ENCODE results near the gene GRM7. TPM values are rescaled to one million over a fixed set of nuclear protein-coding genes. Genes with fewer than 3 reads are reported as not detected.

The GRM7 gene
- total and polyA plus RNA-seq, 2 of the 4 experiments (the other 2 are of a cell fraction), result not detected

DNA sequence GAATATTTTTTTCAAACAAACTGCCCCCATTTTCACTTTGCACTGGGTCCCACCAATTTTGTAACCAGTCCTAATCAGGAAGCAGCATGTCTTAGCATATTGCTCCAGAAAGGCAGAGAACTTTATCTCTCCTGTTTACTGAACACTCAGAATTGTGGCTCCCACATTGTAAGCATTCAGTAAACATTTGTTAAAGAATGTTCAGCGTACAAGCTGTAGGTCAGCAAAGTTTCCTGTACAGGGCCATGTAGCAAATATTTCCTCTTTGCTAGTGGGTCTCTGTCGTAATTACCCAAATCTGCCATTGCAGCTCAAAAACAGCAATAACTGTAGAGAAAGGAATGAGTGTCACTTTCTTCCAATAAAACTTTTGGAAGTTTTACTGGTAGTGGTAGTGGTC is 393.3 kb downstream of the GRM7 start:
- H4K8ac ChIP-seq (ENCODE audit: low read depth in 2 of 2, low read length in 2 of 2), result no peak overlapping the region
- H2AK5ac ChIP-seq (ENCODE audit: low read depth, low read length), result no peak overlapping the region
- in situ Hi-C loops (cut with MboI; ENCODE audit: low sequenced_read_pairs) (no loop called here), intact Hi-C loops (cut with micrococcal nuclease) (no loop called here), dilution Hi-C loops (cut with HindIII; ENCODE audit: low sequenced_read_pairs, unreplicated experiment) (no loop called here)
- no peak overlapping the region for H3K23ac ChIP-seq (ENCODE audit: low read depth, low read length)
- H4K91ac ChIP-seq (ENCODE audit: insufficient read depth, low read depth, low read length), result no peak overlapping the region
- no peaks in the 10 kb centered on the region for H3K9me1 ChIP-seq (ENCODE audit: insufficient read depth, low read length)
- H3K4me3 ChIP-seq (ENCODE audit: insufficient read depth, low read depth, low read length), result no peak overlapping the region
- no peak overlapping the region for H3K14ac ChIP-seq (replicated peaks; ENCODE audit: low read depth, low read length)
- no CpG with 5 or more reads among the region's 2 CpGs for WGBS, 2 experiments (ENCODE audit: extremely low coverage in 2 of 2, insufficient read length in 1 of 2)
- no peak overlapping the region for H2BK20ac ChIP-seq (ENCODE audit: low read depth, low read length)
- DNase-seq (no peak), ATAC-seq (ENCODE audit: low read depth) (no peak)
- TF ChIP-seq MAFK (IDR thresholded peaks at IDR 0.05; ENCODE audit: low read depth, low read length), result no peak
- no peak overlapping the region for H2BK120ac ChIP-seq (ENCODE audit: low read depth, low read length)
- H3K36me3 ChIP-seq (ENCODE audit: control insufficient read depth, insufficient read depth, low read length), result no peaks in the 10 kb centered on the region
- H3K27ac ChIP-seq (ENCODE audit: insufficient read depth, low read length), result no peak overlapping the region
- no peak overlapping the region for H3K4me2 ChIP-seq (ENCODE audit: low read depth, low read length)
- H3K9ac ChIP-seq (ENCODE audit: low read depth, low read length), result no peak overlapping the region
- no peak overlapping the region for H3K56ac ChIP-seq (ENCODE audit: extremely low read depth, insufficient read depth, low read length)
- ChIA-PET CTCF (no interaction called here), POLR2A (ENCODE audit: unreplicated experiment) (no interaction called here)
- no peaks in the 10 kb centered on the region for H3K79me1 ChIP-seq (ENCODE audit: low read depth in 1 of 2, low read length in 2 of 2)
- H3K4ac ChIP-seq (ENCODE audit: low read depth, low read length), result no peak overlapping the region
- H2BK5ac ChIP-seq (ENCODE audit: low read depth, low read length, poor library complexity, severe bottlenecking), result no peak overlapping the region
- peaks cover 2% of the 10 kb centered on the region for H3K9me3 ChIP-seq (ENCODE audit: control insufficient read depth, insufficient read depth, low read length)
- no peak overlapping the region for H2BK15ac ChIP-seq (ENCODE audit: low read depth, low read length)
- no peak overlapping the region for H2AFZ ChIP-seq (replicated peaks; ENCODE audit: low read length, poor library complexity)
- H3K27me3 ChIP-seq (ENCODE audit: control insufficient read depth, insufficient read depth, low read length), result no peaks in the 10 kb centered on the region
- H2AK9ac ChIP-seq (replicated peaks; ENCODE audit: low read depth, low read length, poor library complexity), result no peak overlapping the region
- H4K20me1 ChIP-seq (ENCODE audit: insufficient read depth, low read length), result no peaks in the 10 kb centered on the region
- no TSS peak for BruUV-seq (replicated peaks)
- no peak overlapping the region for H3K18ac ChIP-seq (ENCODE audit: low read depth, low read length)
- H3K4me1 ChIP-seq (ENCODE audit: control insufficient read depth, insufficient read depth, low read length), result no peaks in the 10 kb centered on the region
- no peak overlapping the region for H4K5ac ChIP-seq (ENCODE audit: low read depth, low read length)

Measured in IMR-90 (cell line).